ENCODE measurements around the gene AAGAB. TPM values are rescaled to one million over a fixed set of nuclear protein-coding genes. Genes with fewer than 3 reads are reported as not detected.
A peak's percentile ranks its signal among the peaks of the same experiment; 100 is the strongest.

AAGAB gene
- total and polyA plus RNA-seq, 8 donors: 7.1 to 16.3 (median 13.0) TPM

DNA sequence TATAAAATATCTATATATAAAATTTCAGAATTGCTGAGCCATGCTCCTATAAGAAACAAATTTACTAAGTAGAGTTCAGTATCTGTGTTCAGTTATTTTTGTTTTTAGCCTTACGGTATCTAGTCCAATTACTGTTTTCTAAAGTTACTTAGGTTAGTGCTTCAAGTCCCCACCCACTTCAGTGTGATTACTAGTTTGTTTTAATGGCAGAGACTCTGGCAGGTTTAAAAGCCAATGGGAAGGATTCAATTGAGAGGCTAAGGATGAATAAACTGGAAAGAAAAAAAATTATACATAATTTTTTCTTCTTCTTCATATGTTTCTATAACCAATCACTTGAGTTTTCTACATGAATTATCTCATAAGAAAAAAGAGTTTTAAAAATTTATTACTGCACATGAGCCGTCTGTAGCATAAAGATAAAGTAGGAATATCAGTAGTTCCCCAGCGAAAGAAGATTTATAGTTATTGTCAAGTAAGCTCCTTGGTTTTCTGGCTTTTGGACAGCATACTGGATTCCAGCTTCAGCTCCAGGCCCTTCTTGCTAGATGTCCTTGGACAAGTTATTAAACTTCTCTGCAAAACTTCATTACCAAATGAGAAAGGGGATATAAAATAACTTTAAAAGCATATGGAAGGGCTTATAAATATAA, 46.8 kb downstream of the AAGAB start:
- FAIRE-seq: no peak
- intact Hi-C loops (cut with DNase I): no loop called here
- no peak for ATAC-seq
- H3K36me3 ChIP-seq: peaks cover 0 to 7% (median 0%) of the 10 kb centered on the region in 3 donors
- no peak for TF ChIP-seq CTCF (IDR thresholded peaks at IDR 0.05)
- no peaks in the 10 kb centered on the region for H3K4me1 ChIP-seq
- H3K27ac ChIP-seq: no peak overlapping the region
- no peak for DNase-seq
- H3K9me3 ChIP-seq: no peaks in the 10 kb centered on the region
- H3K27me3 ChIP-seq: no peaks in the 10 kb centered on the region
- WGBS, 2 donors: 96 to 97% methylated on average over 3 of the region's 3 CpGs
- H3K4me3 ChIP-seq: no peak overlapping the region

DNA sequence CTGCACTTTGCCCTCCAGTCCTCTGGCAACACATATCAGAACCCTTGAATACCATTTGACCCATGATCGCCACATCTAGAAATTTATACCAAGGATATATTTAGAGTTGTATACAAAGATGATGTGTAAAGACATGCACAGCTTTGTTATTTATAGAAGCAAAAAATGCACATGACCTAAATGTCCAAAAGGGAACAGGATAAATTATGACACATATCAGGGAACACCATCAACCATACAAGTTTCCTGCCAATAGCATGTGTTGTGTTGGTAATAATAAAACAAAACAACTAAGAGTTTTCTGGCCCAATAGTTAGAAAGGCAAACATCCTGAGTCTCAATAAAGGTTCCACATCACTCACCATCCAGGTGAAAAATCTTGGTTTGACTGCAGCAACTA, 51.5 kb downstream of the AAGAB start:
- no peak for FAIRE-seq
- WGBS, 2 donors: 90 to 100% methylated on average over 1 of the region's 1 CpG
- DNase-seq: no peak
- ATAC-seq: no peak
- Histone ChIP-seq H3K27me3 (no peaks in the 10 kb centered on the region), H3K27ac (no peak overlapping the region), H3K4me3 (no peak overlapping the region), H3K36me3 (no peaks in the 10 kb centered on the region), H3K4me1 (peaks cover 0 to 8% (median 4%) of the 10 kb centered on the region in 3 donors), H3K9me3 (no peaks in the 10 kb centered on the region)
- intact Hi-C loops (cut with DNase I): no loop called here
- no peak for TF ChIP-seq CTCF (IDR thresholded peaks at IDR 0.05)

DNA sequence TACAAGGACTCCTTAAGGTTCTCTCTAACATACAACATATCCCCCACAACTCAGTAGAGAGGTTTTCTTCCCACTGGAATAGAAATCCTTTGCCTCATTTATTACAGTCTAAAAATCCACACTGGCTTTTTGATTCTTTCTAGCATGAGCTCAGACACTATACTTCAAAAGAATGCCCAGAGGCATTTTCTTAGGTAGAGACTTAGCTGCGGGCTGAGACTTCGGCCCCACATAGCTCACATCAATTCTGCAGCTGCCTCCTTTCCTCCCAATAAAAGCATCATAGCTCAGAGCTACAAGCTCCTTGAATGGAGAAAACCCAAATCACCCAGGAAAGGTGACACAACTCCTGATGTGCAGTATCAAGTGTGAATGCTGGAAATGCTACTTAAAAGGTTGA, 52.4 kb downstream of the AAGAB start:
- H3K27me3 ChIP-seq: no peaks in the 10 kb centered on the region
- peaks cover 0 to 8% (median 4%) of the 10 kb centered on the region in 3 donors for H3K4me1 ChIP-seq
- 98 to 99% methylated on average over 2 of the region's 2 CpGs for WGBS, 2 donors
- no peak overlapping the region for H3K27ac ChIP-seq
- DNase-seq: no peak
- H3K9me3 ChIP-seq: no peaks in the 10 kb centered on the region
- H3K4me3 ChIP-seq: no peak overlapping the region
- no peak for FAIRE-seq
- intact Hi-C loops (cut with DNase I): no loop called here
- no peak for TF ChIP-seq CTCF (IDR thresholded peaks at IDR 0.05)
- H3K36me3 ChIP-seq: no peaks in the 10 kb centered on the region
- no peak for ATAC-seq

DNA sequence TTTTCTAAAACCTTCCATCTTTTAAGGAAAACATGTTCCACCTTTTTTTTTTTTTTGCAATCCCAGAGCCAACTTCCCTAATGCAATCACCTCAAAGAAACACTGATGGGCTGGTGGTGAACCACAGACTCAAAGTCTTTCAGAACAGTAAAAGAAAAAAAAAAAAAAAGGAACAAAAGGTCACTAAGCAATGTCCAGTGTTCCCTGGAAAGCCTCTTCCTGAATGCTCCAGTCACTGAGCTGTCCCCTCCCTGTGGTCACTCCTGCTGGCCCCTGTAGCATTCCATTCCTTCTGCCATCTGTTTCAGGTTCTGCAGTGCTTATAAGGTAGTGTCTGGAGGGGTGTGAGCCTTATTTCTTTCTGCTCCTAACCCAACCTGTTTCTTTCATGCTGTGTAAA, 53.3 kb downstream of the AAGAB start:
- Histone ChIP-seq H3K27ac (no peak overlapping the region), H3K4me1 (peaks cover 0 to 8% (median 4%) of the 10 kb centered on the region in 3 donors), H3K9me3 (no peaks in the 10 kb centered on the region), H3K27me3 (no peaks in the 10 kb centered on the region), H3K4me3 (no peak overlapping the region), H3K36me3 (no peaks in the 10 kb centered on the region)
- intact Hi-C loops (cut with DNase I): no loop called here
- DNase-seq (no peak), ATAC-seq (peak in 1 of 4 donors; percentile 44), FAIRE-seq (no peak)
- TF ChIP-seq CTCF (IDR thresholded peaks at IDR 0.05): no peak

- 45 to 52% methylated on average over 8 of the region's 8 CpGs for WGBS, 2 donors
- H3K27ac ChIP-seq: no peak overlapping the region
- intact Hi-C loops (cut with DNase I): no loop called here
- H3K4me1 ChIP-seq: peaks cover 0 to 8% (median 4%) of the 10 kb centered on the region in 3 donors
- no peaks in the 10 kb centered on the region for H3K36me3 ChIP-seq
- no peak overlapping the region for H3K4me3 ChIP-seq
- DNase-seq (no peak), ATAC-seq (peak; percentile 65 to 80 (median 72)), FAIRE-seq (no peak)
- no peak for TF ChIP-seq CTCF (IDR thresholded peaks at IDR 0.05)
- H3K27me3 ChIP-seq: no peaks in the 10 kb centered on the region
- no peaks in the 10 kb centered on the region for H3K9me3 ChIP-seq
These were observed 54.3 kb downstream of the AAGAB start for GRCh38 chr15:67199881-67200763.
